Measurements from ENCODE around the gene SMTN. TPM values are rescaled to one million over a fixed set of nuclear protein-coding genes. Genes with fewer than 3 reads are reported as not detected.

The SMTN gene
- total and polyA plus RNA-seq, 9 of the 15 experiments (the other 6 are each of a cell fraction or from before 2014, with no cell fraction given), result 2.5 to 41.1 (median 16.1) TPM

GRCh38 chr22:31080164-31080847, 812 bp upstream of the SMTN start:
- Histone ChIP-seq H3K9me3 (replicated peaks; ENCODE audit: control insufficient read depth, insufficient read depth, low read depth, low read length) (no peaks in the 10 kb centered on the region), H4K20me1 (replicated peaks; ENCODE audit: control insufficient read depth, insufficient read depth, low read length) (no peaks in the 10 kb centered on the region), H3K9ac (ENCODE audit: insufficient read depth in 1 of 2, low read depth in 2 of 2, low read length in 2 of 2) (peak overlapping the region; percentile 72 to 89), H2AFZ (ENCODE audit: low read depth, low read length) (peak overlapping the region; percentile 81), H3K9me1 (ENCODE audit: control insufficient read depth, insufficient read depth, low read length) (no peaks in the 10 kb centered on the region), H3K27ac (ENCODE audit: extremely low read depth, low read depth, low read length) (peak overlapping the region; percentile 68), H3K4me2 (ENCODE audit: insufficient read depth, low read length) (peak overlapping the region; percentile 80), H3K36me3 (ENCODE audit: control insufficient read depth, insufficient read depth, low read length) (no peaks in the 10 kb centered on the region; the same call in 2 of the 3 replicates), H3K79me2 (ENCODE audit: control insufficient read depth, insufficient read depth, low read length) (peaks cover 22% of the 10 kb centered on the region), H3K27me3 (ENCODE audit: control insufficient read depth in 2 of 2, insufficient read depth in 2 of 2, low read length in 2 of 2) (no peaks in the 10 kb centered on the region), H3K4me1 (replicated peaks in 1 of 2; ENCODE audit: control insufficient read depth in 2 of 2, insufficient read depth in 2 of 2, low read length in 2 of 2) (peaks cover 17 to 40% of the 10 kb centered on the region in 2 experiments), H3K4me3 (peak overlapping the region; percentile 53)
- 47% methylated on average over 5 of the region's 5 CpGs for WGBS (ENCODE audit: insufficient coverage, low coverage, missing lambda C conversion rate)
- no peak for FAIRE-seq
- POLR2A ChIA-PET, result interaction anchor here (0.6 to 2.5 kb wide), 6 partner anchors 10 to 141 kb away, joined by 3 to 15 read pairs (median 4); partner anchors contain the start of genes MORC2 and TUG1
- no TSS peak for BruUV-seq (replicated peaks)
- no peak for ATAC-seq
- DNase-seq (ENCODE audit: extremely low read depth in 1 of 4, low spot score in 3 of 4), result no peak
- CTCF ChIA-PET (ENCODE audit: low intra/inter-chr PET ratio), result no interaction called here
- in situ Hi-C loops (cut with MboI) (loop anchor here (10.0 kb wide), 1 partner anchor 316 kb away; no protein-coding TSS in a partner anchor), intact Hi-C loops (cut with micrococcal nuclease) (no loop called here)
- peak; percentile 51 for TF ChIP-seq RBM25 (IDR thresholded peaks at IDR 0.05; ENCODE audit: low read depth, low read length, severe bottlenecking)
- TF ChIP-seq SMC3 (conservative IDR thresholded peaks at IDR 0.05; ENCODE audit: insufficient read depth, low read depth, low read length), result no peak
- no peak for TF ChIP-seq E2F6 (IDR thresholded peaks at IDR 0.05; ENCODE audit: borderline replicate concordance in 1 of 2, extremely low read depth in 1 of 2, insufficient read depth in 1 of 2, insufficient read length in 1 of 2, low read depth in 1 of 2, low read length in 1 of 2, poor library complexity in 1 of 2, severe bottlenecking in 1 of 2)

Data from K562 (cell line).